Measurements from ENCODE around the gene SAV1.
"Not testable (repeated sequence)": the region's sequence is repeated elsewhere in the genome, so short reads cannot be mapped to it uniquely, and the experiment has no call there.

Gene SAV1

GRCh38 chr14:50635141-50635540, 33.0 kb downstream of the SAV1 start:
- Histone ChIP-seq H4K20me1 (ENCODE audit: insufficient read depth, low read length) (no peaks in the 10 kb centered on the region), H3K9me2 (ENCODE audit: low read depth, low read length) (no peaks in the 10 kb centered on the region), H3K36me3 (ENCODE audit: insufficient read depth, low read length) (peaks cover 17% of the 10 kb centered on the region; the same call in 1 of the 2 replicates), H2AFZ (ENCODE audit: low read length) (no peak overlapping the region), H3K4me1 (ENCODE audit: insufficient read depth, low read length, severe bottlenecking) (no peaks in the 10 kb centered on the region), H3K79me2 (ENCODE audit: insufficient read depth, low read length) (no peaks in the 10 kb centered on the region), H3K9ac (ENCODE audit: low read length) (no peak overlapping the region), H3K27me3 (ENCODE audit: insufficient read depth, low read length) (no peaks in the 10 kb centered on the region), H3F3A (ENCODE audit: insufficient read depth, low read length) (no peaks in the 10 kb centered on the region), H3K4me2 (ENCODE audit: low read length) (no peak overlapping the region), H3K4me3 (ENCODE audit: low read depth, low read length, poor library complexity, severe bottlenecking) (no peak overlapping the region), H3K9me3 (ENCODE audit: low read length) (no peaks in the 10 kb centered on the region), H3K27ac (ENCODE audit: low read depth, low read length, poor library complexity, severe bottlenecking) (no peak overlapping the region)
- no peak for TF ChIP-seq EZH2 (IDR thresholded peaks at IDR 0.05; ENCODE audit: borderline replicate concordance, low read length)

DNA sequence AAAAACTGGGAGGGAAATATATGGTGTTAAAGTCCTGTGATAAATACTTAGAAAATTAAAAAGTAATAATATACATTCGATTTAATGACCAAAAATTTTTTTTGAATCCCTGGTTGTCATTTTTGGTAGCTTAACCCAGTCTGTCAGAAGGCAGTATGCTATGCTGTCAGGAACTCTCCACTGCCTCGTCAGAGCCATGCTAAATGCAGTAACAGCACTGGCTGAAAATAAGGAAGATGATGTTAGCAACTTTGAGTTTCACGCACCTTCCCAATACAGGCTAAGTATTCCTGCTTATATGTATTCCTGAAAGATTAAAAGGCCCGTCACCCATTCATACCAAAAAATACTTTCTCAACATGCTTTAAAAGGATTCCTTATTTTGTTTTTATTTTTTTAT, 34.2 kb downstream of the SAV1 start:
- no peak for TF ChIP-seq EZH2 (IDR thresholded peaks at IDR 0.05; ENCODE audit: borderline replicate concordance, low read length)
- TF ChIP-seq, protein P1, sequence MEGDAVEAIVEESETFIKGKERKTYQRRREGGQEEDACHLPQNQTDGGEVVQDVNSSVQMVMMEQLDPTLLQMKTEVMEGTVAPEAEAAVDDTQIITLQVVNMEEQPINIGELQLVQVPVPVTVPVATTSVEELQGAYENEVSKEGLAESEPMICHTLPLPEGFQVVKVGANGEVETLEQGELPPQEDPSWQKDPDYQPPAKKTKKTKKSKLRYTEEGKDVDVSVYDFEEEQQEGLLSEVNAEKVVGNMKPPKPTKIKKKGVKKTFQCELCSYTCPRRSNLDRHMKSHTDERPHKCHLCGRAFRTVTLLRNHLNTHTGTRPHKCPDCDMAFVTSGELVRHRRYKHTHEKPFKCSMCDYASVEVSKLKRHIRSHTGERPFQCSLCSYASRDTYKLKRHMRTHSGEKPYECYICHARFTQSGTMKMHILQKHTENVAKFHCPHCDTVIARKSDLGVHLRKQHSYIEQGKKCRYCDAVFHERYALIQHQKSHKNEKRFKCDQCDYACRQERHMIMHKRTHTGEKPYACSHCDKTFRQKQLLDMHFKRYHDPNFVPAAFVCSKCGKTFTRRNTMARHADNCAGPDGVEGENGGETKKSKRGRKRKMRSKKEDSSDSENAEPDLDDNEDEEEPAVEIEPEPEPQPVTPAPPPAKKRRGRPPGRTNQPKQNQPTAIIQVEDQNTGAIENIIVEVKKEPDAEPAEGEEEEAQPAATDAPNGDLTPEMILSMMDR (IDR thresholded peaks at IDR 0.05; ENCODE audit: low read length) = no peak
- Histone ChIP-seq H4K20me1 (ENCODE audit: insufficient read depth, low read length) (no peaks in the 10 kb centered on the region), H3K27ac (ENCODE audit: low read depth, low read length, poor library complexity, severe bottlenecking) (no peak overlapping the region), H3K9me3 (ENCODE audit: low read length) (no peaks in the 10 kb centered on the region), H3K9ac (ENCODE audit: low read length) (no peak overlapping the region), H2AFZ (ENCODE audit: low read length) (no peak overlapping the region), H3K9me2 (ENCODE audit: low read depth, low read length) (no peaks in the 10 kb centered on the region), H3K4me1 (ENCODE audit: insufficient read depth, low read length, severe bottlenecking) (no peaks in the 10 kb centered on the region), H3K36me3 (ENCODE audit: insufficient read depth, low read length) (0 out of 2 replicates have a peak, but pooled peaks cover 8% of the 10 kb centered on the region), H3K4me2 (ENCODE audit: low read length) (no peak overlapping the region), H3K79me2 (ENCODE audit: insufficient read depth, low read length) (no peaks in the 10 kb centered on the region), H3K27me3 (ENCODE audit: insufficient read depth, low read length) (no peaks in the 10 kb centered on the region), H3K4me3 (ENCODE audit: low read depth, low read length, poor library complexity, severe bottlenecking) (no peak overlapping the region), H3F3A (ENCODE audit: insufficient read depth, low read length) (no peaks in the 10 kb centered on the region)

DNA sequence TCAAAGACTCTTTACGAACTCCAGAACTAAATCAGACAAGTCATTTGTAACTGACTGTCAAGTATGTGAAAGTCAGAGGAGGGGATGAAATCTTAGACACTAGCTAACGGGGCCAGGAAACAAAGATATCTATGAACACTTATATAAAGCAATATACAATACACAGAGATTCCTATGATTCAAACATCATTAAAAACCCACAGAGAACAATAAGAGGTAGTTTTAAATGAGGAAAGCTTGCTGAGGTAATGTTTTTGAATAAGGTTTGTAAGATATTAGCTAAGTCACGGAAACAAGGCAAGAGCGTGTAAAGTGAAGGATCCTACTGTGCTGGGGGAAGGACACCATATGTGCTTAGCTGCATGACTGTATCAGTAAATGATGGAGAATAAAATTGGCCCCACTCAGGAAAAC, 36.7 kb downstream of the SAV1 start:
- H4K20me1 ChIP-seq (ENCODE audit: insufficient read depth, low read length) = no peaks in the 10 kb centered on the region
- H2AFZ ChIP-seq (ENCODE audit: low read length) = no peak overlapping the region; the same call in 1 of the 2 replicates
- H3K36me3 ChIP-seq (ENCODE audit: insufficient read depth, low read length) = 0 out of 2 replicates have a peak, but pooled peaks cover 7% of the 10 kb centered on the region
- H3K79me2 ChIP-seq (ENCODE audit: insufficient read depth, low read length) = no peaks in the 10 kb centered on the region
- no peaks in the 10 kb centered on the region for H3K4me1 ChIP-seq (ENCODE audit: insufficient read depth, low read length, severe bottlenecking)
- no peaks in the 10 kb centered on the region for H3F3A ChIP-seq (ENCODE audit: insufficient read depth, low read length)
- no peak overlapping the region for H3K27ac ChIP-seq (ENCODE audit: low read depth, low read length, poor library complexity, severe bottlenecking)
- TF ChIP-seq, protein P1 (IDR thresholded peaks at IDR 0.05; ENCODE audit: low read length) = no peak
- no peak for TF ChIP-seq EZH2 (IDR thresholded peaks at IDR 0.05; ENCODE audit: borderline replicate concordance, low read length)
- H3K4me3 ChIP-seq (ENCODE audit: low read depth, low read length, poor library complexity, severe bottlenecking) = no peak overlapping the region
- no peaks in the 10 kb centered on the region for H3K27me3 ChIP-seq (ENCODE audit: insufficient read depth, low read length)
- H3K9ac ChIP-seq (ENCODE audit: low read length) = no peak overlapping the region
- no peaks in the 10 kb centered on the region for H3K9me3 ChIP-seq (ENCODE audit: low read length)
- H3K9me2 ChIP-seq (ENCODE audit: low read depth, low read length) = no peaks in the 10 kb centered on the region
- H3K4me2 ChIP-seq (ENCODE audit: low read length) = no peak overlapping the region

- H3K9me3 ChIP-seq (ENCODE audit: low read length); H3K9ac ChIP-seq (ENCODE audit: low read length); H3K79me2 ChIP-seq (ENCODE audit: insufficient read depth, low read length); H3K4me1 ChIP-seq (ENCODE audit: insufficient read depth, low read length, severe bottlenecking); H3F3A ChIP-seq (ENCODE audit: insufficient read depth, low read length); H3K4me2 ChIP-seq (ENCODE audit: low read length); H4K20me1 ChIP-seq (ENCODE audit: insufficient read depth, low read length); H2AFZ ChIP-seq (ENCODE audit: low read length); H3K27me3 ChIP-seq (ENCODE audit: insufficient read depth, low read length); H3K4me3 ChIP-seq (ENCODE audit: low read depth, low read length, poor library complexity, severe bottlenecking); H3K27ac ChIP-seq (ENCODE audit: low read depth, low read length, poor library complexity, severe bottlenecking); H3K36me3 ChIP-seq (ENCODE audit: insufficient read depth, low read length); H3K9me2 ChIP-seq (ENCODE audit: low read depth, low read length): not testable (repeated sequence)
Measured at GRCh38 chr14:50624947-50625346, 43.2 kb downstream of the SAV1 start.
